Activated T-helper 1 cell treated with anti-CD3 and anti-CD28 coated beads, Interleukin-2, amount 50 U/mL, for 16 hours (primary cell): Measurements from ENCODE around the gene SYT8.
A peak's percentile ranks its signal among the peaks of the same experiment; 100 is the strongest.
"Not testable (repeated sequence)": the region's sequence is repeated elsewhere in the genome, so short reads cannot be mapped to it uniquely, and the experiment has no call there.

Source experiments
- DNase-seq, 2 donors: peaks; one replicate each; pipeline ENCODE4 v3.0.0-alpha.2; 2020; ENCODE audit warnings: low read depth in 1 of 2, low spot score in 1 of 2

Gene SYT8

DNA sequence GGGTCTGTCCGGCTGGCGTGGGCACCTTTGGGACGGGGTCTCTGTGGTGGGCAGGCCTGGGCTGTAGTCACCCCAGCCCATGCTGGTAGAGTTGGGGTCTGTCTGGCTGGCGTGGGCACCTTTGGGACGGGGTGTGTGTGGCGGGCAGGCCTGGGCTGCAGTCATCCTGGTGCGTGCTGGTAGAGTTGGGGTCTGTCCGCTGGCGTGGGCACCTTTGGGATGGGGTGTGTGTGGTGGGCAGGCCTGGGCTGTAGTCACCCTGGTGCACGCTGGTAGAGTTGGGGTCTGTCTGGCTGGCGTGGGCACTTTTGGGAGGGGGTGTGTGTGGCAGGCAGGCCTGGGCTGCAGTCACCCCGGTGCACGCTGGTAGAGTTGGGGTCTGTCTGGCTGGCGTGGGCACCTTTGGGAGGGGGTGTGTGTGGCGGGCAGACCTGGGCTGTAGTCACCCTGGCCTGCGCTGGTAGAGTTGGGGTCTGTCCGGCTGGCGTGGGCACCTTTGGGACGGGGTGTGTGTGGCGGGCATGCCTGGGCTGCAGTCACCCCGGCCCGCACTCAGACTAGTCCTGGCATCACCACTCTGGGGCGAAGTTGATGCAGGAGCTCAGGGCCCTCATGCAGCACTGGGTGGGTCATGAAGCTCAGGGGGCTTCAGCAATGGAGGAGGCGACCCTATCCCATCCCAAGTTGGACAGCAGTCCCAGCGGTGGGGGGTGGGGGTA is 37.6 kb downstream of the SYT8 start:
- DNase-seq: no peak

DNA sequence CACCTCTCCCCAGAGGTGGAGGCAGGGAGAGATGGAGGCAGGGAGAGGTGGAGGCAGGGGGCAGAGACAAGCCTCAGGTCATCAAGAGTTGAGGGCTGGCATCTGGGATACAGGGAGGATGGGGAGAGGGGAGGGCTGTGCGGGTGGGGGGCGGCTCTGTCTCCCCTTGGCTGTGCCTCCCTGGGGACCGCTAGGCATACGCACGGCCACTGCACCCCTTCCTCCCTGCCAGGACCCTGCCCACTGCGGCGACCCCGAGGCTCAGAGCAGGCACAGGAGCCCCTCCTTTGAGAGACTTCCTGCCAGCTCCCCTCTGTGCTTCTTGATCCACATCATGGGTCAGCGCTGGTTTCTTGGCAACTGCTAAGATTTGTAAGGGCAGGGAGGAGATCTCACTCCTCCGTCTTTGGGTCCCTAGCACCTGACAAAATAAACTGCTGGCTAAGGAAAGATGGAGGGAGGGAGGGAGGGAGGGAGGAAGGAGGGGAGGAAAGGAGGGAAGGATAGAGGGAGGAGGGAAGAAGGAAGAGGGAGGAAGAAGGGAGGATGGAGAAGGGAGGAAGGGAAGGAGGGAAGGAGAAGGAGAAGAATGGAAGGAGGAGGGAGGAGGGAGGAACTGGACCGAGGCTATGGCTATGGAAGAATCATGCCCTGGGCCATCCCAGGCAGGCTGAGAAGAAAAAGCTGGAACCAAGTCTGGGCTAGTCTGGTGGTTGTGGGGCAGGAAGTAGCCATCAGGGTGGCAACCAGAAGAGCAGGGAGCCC is 38.4 kb downstream of the SYT8 start:
- DNase-seq: no peak

GRCh38 chr11:1873813-1874150 is 39.0 kb downstream of the SYT8 start:
- DNase-seq: not testable (repeated sequence)

DNA sequence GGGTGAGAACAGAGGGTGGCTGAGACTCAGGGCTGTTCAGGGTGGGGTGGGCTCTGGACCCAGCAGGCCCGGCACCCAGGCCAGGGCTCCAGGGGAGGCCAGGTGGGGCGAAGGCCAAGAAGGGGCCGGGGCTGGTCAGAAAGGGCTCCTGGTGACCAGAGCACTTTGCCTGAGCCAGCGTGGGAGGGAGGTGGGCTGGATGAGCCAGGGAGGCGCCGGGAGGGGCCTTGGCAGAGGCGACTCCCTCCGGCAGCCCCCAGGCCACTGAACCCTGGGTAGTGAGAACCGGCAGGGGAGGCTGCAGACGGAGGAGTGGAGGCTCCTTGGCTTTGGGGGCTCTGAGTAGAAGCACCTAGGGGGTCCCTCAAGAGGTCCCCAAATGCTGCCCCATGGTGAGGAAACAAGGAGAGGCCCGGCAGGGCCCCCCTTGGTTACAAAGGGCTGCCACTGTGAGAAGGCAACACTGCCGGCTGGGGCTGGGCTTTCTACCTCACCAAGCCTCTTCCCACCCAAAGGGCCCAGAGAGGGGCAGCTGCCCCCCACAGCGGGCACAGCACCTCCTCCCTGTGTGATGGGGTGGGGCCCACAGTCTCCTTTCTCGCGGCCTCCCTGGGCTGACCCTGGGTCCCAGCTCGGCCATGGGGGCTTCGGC is 39.8 kb downstream of the SYT8 start:
- not testable (repeated sequence) for DNase-seq

GRCh38 chr11:1875093-1875850 is 40.5 kb downstream of the SYT8 start:
- no peak for DNase-seq

DNA sequence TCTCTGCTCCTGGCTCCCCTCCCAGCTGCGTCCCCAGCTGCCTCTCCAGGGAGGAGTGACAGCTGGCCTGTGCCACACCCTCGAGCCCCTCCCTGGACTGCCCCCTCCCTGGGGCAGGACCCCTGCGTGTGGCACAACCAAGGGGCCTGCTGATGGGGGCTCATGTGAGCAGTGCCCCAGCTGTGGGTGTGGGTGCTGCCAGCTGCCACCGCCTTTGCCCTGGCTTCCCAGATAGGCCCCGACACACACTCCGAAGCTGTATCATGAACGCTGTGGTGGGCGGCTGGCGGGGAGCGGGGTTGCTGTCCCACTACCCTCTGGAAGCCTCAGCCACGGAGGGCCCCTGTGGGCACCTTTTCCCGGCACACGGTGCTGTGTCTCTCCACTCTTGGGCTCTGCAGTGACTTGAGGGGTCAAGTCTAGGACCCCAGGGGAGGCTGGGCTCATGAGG is 41.1 kb downstream of the SYT8 start:
- DNase-seq: not testable (repeated sequence)

DNA sequence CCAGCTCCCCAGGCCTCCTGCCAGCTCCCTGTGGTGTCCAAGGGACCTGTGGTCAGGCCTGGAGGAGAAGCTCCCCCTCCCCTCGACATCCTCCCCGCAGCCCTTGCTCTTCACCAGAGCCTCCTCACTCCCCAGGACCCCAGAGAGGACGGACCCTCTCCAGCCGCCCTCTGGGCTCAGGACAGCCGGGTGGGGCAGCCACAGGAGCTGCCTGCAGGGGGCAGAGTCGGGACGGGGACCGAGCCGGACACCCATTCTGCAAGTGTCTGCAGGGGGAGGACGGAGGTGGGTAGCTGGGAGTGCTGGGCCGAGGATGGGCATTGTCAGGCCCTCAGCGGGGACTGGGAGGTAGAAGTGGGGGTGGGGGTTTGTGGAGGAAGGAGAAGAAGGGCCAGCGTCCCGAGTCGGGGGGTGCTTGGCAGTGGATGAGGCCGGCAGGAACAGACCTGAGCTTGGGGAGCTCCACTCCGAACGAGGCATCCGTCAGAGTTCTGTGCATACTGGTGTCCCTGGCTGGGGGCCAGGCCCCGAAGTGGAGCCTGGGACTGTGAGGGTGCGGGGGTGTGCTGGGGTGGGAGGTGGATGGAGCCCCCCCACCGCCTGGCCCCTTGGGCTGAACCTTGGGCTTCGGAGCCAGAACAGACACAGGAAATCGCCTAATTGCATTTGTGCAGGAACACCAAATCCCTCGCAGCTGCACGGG is 41.7 kb downstream of the SYT8 start:
- DNase-seq: no peak

DNA sequence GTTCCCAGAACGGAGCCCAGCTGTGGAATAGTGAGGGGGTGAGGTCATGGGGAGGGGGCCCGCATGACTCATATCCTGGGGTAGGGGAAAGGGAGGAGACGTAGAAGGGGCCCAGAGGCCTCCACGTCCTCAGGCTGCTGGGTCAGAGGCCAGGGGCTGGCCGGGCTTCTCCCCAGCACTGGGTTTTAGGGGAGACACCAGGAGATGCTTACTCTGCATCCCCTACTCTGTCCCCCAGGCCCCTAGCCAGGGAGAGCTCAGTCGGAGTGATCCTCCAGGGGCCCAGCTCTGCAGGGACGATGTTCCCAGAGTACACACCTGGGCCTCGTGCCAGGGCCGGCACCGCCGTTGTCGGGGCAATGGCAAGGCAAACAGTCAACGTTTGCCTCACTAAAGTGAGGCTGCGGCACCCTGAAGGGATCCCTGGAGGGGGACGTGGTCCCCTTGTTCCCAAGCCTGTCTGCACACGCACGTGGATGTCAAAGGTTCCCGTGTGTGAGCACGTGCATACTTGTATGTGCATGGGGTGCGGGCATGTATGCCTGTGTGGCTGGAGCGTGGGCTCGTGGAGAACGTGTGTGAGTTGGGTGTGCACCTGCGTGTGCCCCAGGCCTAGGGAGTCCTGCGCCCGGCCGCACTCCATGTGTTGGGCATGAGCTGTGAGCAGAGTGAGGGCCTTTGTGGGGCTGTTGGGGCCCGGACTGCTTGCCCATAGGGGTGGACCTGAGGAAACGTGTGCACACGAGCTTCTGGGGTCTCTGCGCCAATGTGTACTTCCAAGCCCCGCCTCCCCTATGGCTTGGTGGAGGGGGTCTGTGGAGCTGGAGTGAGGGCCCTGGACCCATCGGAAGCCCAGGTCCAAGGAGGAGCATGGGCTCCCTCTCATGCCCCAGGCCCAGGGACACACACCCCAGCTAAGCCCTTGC is 42.7 kb downstream of the SYT8 start:
- no peak for DNase-seq

GRCh38 chr11:1878137-1879031 is 43.6 kb downstream of the SYT8 start:
- DNase-seq: no peak

DNA sequence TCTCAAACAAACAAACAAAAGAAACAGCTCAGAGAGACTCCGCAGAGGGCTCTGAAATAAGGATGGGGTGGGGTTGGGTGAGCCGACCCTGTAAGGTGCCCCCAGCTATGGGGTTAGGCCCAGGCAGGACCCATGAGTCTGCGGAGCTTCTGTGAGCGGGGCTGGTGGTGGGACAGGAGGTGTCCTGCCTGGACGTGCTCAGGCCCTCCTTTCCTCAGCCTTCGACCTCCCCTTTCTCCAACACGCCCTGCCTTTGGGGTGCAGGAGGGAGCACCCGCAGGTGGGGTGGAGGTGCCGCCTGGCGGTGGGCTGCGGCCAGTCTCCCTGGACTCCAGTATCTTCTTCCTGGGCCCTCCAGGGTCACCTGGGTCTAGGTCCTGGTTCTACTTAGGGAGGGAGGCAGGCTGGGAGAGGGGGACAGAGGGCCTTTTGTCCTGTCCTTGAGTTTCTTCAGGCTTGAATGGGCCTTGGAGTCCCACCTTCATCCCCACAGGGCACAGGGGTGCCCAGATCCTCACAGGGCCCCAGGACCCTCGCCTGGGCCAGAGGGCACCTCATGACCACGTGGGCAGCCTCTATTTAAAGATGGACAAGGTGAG is 44.7 kb downstream of the SYT8 start:
- DNase-seq: no peak

DNA sequence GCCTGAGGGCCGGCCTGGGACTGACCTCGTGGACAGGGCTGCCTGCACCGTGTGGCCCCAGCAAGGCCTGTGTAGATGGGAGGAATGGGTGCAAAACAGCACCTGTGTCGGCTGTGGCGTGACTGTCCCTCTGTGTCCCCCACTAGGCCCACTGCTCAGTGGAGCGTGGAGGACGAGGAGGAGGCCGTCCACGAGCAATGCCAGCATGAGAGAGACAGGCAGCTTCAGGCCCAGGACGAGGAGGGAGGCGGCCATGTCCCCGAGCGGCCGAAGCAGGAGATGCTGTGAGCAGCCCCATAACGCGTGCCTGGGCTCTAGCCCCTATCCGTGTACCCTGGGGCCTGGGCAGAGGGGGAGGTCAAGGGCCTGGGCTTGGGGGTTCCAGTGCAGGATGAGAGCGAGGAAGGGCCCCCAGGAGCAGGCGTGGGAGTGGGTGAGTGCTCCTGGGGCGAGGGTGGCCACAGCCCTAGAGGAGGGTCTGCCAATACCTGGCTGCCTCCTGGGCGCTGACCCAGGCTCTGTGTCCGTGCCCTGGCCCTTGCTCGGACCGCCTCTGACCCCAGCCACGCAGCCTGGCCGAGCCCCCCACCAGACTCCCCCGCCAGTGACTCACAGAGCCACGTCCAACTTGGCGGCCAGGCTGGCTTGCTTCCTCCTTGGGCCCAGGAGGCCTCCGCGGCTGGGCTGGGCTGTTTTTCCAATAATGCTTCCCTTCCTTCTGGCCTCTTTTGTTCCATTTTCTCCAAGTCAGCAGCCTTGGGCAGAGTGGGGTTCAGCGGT is 45.3 kb downstream of the SYT8 start:
- DNase-seq: no peak

DNA sequence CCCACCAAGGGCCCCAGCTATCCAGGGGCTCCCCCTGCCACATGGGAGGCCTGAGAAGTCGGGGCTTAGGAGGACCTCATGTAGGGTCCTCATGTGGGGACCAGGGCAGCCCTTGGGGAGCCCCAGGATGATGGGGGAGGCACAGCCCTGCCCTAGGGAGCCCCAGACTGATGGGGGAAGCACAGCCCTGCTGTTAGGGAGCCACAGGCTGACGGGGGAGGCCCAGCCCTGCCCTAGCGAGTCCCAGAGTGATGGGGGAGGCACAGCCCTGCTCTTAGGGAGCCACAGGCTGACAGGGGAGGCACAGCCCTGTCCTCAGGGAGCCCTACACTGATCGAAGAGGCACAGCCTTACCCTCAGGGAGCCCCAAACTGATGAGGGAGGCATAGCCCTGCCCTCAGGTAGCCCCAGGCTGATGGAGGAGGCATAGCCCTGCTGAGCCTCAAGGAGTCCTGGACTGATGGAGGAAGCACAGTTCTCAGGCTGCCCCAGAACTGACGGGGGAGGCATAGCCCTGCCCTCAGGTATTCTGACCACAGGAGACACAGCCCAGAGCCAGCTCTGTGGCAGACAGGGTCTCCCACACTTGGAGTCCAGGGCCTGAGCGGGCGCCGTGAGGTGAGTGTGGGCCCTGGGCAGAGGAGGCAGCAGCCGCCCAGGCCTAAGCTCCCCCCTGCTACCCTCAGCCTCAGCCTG is 46.1 kb downstream of the SYT8 start:
- DNase-seq: no peak

GRCh38 chr11:1881442-1882264 is 46.9 kb downstream of the SYT8 start:
- DNase-seq: no peak

DNA sequence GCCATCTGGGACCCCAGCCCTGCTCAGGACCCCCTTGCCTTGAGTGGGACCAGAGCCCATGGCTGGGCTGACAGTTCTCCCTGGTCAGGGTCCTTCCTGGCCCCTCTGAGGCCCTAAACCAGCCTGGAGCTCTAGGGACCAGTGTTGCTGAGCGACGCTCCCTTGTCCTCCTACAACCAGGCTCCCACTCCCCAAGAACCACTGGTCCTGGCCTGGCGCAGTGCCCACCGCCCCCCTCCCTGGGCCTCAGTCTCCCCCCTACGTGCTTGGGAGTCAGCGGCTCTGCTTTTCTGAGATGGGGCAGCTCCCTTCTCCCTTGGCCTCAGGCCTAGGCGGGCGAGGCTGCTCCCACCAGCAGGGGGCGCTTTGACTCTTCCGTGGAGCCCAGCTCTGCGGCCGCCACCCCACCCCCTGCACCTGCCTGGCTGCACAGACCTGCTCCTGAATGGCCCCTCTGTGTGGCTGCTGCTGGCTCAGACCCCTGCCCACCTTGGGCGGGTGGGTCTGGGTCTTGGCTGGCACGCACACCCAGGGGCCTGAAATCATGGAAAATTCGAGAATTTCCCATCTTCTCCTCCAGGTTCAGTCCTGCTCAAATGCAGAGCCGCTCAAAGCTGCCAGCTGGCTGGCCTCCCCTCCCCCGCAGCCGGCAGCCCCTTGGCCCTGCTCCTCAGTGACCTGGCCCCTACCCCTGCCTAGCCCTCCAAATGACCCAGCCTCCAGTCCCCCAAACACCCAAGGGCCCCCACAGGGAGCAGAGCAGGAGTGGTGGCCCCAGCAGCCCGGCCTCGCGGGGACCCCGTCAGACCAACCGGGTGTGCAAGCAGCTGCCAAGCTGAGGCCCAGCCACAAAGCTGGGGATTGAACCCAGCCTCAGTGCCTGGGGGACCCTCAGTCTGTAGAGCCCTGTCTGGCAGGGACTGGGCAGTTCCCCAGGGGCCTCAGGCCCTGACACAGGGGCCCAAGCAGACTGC is 47.8 kb downstream of the SYT8 start:
- DNase-seq: peak; percentile 72 to 74
